ENCODE results near the gene DSTN. TPM values are rescaled to one million over a fixed set of nuclear protein-coding genes. Genes with fewer than 3 reads are reported as not detected.

Gene DSTN
- total and polyA plus RNA-seq, 2 of the 4 experiments (the other 2 are of a cell fraction) = 221 to 269 TPM

- no peak for TF ChIP-seq MXI1 (IDR thresholded peaks at IDR 0.05; ENCODE audit: borderline replicate concordance, low read depth, low read length)
- no peak for TF ChIP-seq CTCF (conservative IDR thresholded peaks at IDR 0.05; ENCODE audit: low read depth, low read length)
- no peak for TF ChIP-seq USF2 (IDR thresholded peaks at IDR 0.05; ENCODE audit: low read depth, low read length)
- no peak for TF ChIP-seq MAFK (IDR thresholded peaks at IDR 0.05; ENCODE audit: low read depth, low read length)
- TF ChIP-seq NFE2L2 (IDR thresholded peaks at IDR 0.05; ENCODE audit: low read depth, low read length) = no peak
- no peak for TF ChIP-seq BHLHE40 (IDR thresholded peaks at IDR 0.05; ENCODE audit: low read depth, low read length)
- no peak for TF ChIP-seq SMC3 (IDR thresholded peaks at IDR 0.05; ENCODE audit: low read depth, low read length)
- TF ChIP-seq CEBPB (IDR thresholded peaks at IDR 0.05; ENCODE audit: low read depth, low read length) = no peak
- TF ChIP-seq ELK1 (IDR thresholded peaks at IDR 0.05; ENCODE audit: borderline replicate concordance, low read depth, low read length) = no peak
- no peak for TF ChIP-seq RAD21 (IDR thresholded peaks at IDR 0.05; ENCODE audit: low read length)
- TF ChIP-seq FOS (IDR thresholded peaks at IDR 0.05; ENCODE audit: low read depth, low read length) = no peak
- no peak for TF ChIP-seq POLR2A (IDR thresholded peaks at IDR 0.05; ENCODE audit: low read depth, low read length)
- no peak for TF ChIP-seq RCOR1 (IDR thresholded peaks at IDR 0.05; ENCODE audit: insufficient replicate concordance, low read length)
- no peak for TF ChIP-seq RFX5 (IDR thresholded peaks at IDR 0.05; ENCODE audit: low read depth, low read length)
- no peak for TF ChIP-seq MAZ (IDR thresholded peaks at IDR 0.05; ENCODE audit: borderline replicate concordance, low read depth, low read length)
- no peak for TF ChIP-seq CHD1 (IDR thresholded peaks at IDR 0.05; ENCODE audit: low read depth, low read length)
- ATAC-seq (ENCODE audit: low read depth) (no peak), DNase-seq (no peak)
- in situ Hi-C loops (cut with MboI; ENCODE audit: low sequenced_read_pairs) = loop anchor here (25.0 kb wide), 1 partner anchor 495 kb away; the partner anchor contains the start of genes KAT14 and PET117
- peaks cover 10% of the 10 kb centered on the region for H3K9me1 ChIP-seq (ENCODE audit: insufficient read depth, low read length)
- no peaks in the 10 kb centered on the region for H3K9me3 ChIP-seq (ENCODE audit: control insufficient read depth, insufficient read depth, low read length)
- peaks cover 65% of the 10 kb centered on the region for H3K36me3 ChIP-seq (ENCODE audit: control insufficient read depth, insufficient read depth, low read length)
- dilution Hi-C loops (cut with HindIII; ENCODE audit: low sequenced_read_pairs, unreplicated experiment) = no loop called here
- no peak overlapping the region for H3K4me3 ChIP-seq (ENCODE audit: insufficient read depth, low read depth, low read length)
- H3K27me3 ChIP-seq (ENCODE audit: control insufficient read depth, insufficient read depth, low read length) = no peaks in the 10 kb centered on the region
- no peak overlapping the region for H3K14ac ChIP-seq (replicated peaks; ENCODE audit: low read depth, low read length)
- H4K5ac ChIP-seq (ENCODE audit: low read depth, low read length) = no peak overlapping the region
- H3K4me2 ChIP-seq (ENCODE audit: low read depth, low read length) = no peak overlapping the region
- no peak overlapping the region for H2AFZ ChIP-seq (replicated peaks; ENCODE audit: low read length, poor library complexity)
- 100% methylated on average over 3 of the region's 11 CpGs; no CpG with 5 or more reads in 1 of the 2 experiments for WGBS, 2 experiments (ENCODE audit: extremely low coverage in 2 of 2, insufficient read length in 1 of 2)
- no peak overlapping the region for H3K4ac ChIP-seq (ENCODE audit: low read depth, low read length)
- H3K18ac ChIP-seq (ENCODE audit: low read depth, low read length) = no peak overlapping the region
- H2BK15ac ChIP-seq (ENCODE audit: low read depth, low read length) = no peak overlapping the region
- no peak overlapping the region for H2AK5ac ChIP-seq (ENCODE audit: low read depth, low read length)
- POLR2A ChIA-PET (ENCODE audit: unreplicated experiment) = no interaction called here
- no peak overlapping the region for H3K23ac ChIP-seq (ENCODE audit: low read depth, low read length)
- H4K20me1 ChIP-seq (ENCODE audit: insufficient read depth, low read length) = peaks cover 99% of the 10 kb centered on the region
- peaks cover 19% of the 10 kb centered on the region; the same call in 1 of the 2 replicates for H3K4me1 ChIP-seq (ENCODE audit: control insufficient read depth, insufficient read depth, low read length)
- H2BK20ac ChIP-seq (ENCODE audit: low read depth, low read length) = no peak overlapping the region
- no peak overlapping the region for H3K56ac ChIP-seq (ENCODE audit: extremely low read depth, insufficient read depth, low read length)
- H3K9ac ChIP-seq (ENCODE audit: low read depth, low read length) = no peak overlapping the region
- intact Hi-C loops (cut with micrococcal nuclease) = no loop called here
- H2BK5ac ChIP-seq (ENCODE audit: low read depth, low read length, poor library complexity, severe bottlenecking) = no peak overlapping the region
- BruUV-seq (replicated peaks) = no TSS peak
- no peak overlapping the region for H2AK9ac ChIP-seq (replicated peaks; ENCODE audit: low read depth, low read length, poor library complexity)
- H2BK120ac ChIP-seq (ENCODE audit: low read depth, low read length) = no peak overlapping the region
- H3K27ac ChIP-seq (ENCODE audit: insufficient read depth, low read length) = no peak overlapping the region
- CTCF ChIA-PET = no interaction called here
- H4K91ac ChIP-seq (ENCODE audit: insufficient read depth, low read depth, low read length) = no peak overlapping the region
- no peak overlapping the region for H4K8ac ChIP-seq (ENCODE audit: low read depth in 2 of 2, low read length in 2 of 2)
- H3K79me1 ChIP-seq (ENCODE audit: low read depth in 1 of 2, low read length in 2 of 2) = peaks cover 28 to 98% of the 10 kb centered on the region in 2 experiments
These were observed 72.1 kb downstream of the DSTN start for GRCh38 chr20:17641993-17642392.
